ENCODE results near the gene TASL. TPM values are rescaled to one million over a fixed set of nuclear protein-coding genes. Genes with fewer than 3 reads are reported as not detected.

Gene TASL
- total and polyA plus RNA-seq, 2 of the 8 experiments (the other 6 are each of a cell fraction or from before 2014, with no cell fraction given), result not detected

DNA sequence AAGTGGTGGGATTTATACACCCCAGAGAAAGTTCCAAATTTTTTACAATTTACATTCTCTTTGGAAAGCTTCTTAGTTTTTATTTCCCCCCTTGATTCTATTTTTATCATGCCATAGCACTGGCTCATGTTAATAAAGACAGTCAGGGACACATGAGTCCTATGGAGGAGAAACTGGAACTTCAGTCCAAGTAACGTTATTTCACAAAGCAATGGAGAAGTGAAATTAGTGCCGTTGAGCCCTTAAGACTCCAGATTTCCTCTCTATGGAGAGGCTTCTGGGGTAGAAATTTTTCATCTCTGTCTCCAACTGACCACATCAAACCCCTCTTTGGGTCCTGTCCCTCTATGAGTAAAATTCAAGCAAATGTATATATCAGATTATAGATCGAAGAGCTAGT, 12.8 kb upstream of the TASL start:
- H2BK5ac ChIP-seq (ENCODE audit: low read depth, low read length), result no peak overlapping the region
- H2BK15ac ChIP-seq (ENCODE audit: low read length), result no peak overlapping the region
- no peak overlapping the region for H3K4me2 ChIP-seq (ENCODE audit: insufficient read depth in 1 of 2, low read depth in 2 of 2, low read length in 2 of 2)
- H4K5ac ChIP-seq (ENCODE audit: insufficient read length, low read depth, low read length), result no peak overlapping the region
- 100% methylated on average over 3 of the region's 3 CpGs; no CpG with 5 or more reads in 1 of the 2 experiments for WGBS, 2 experiments (ENCODE audit: extremely low coverage in 1 of 2, insufficient coverage in 1 of 2, insufficient read length in 1 of 2, insufficient replicate concordance in 2 of 2, low coverage in 1 of 2, low lambda C conversion rate in 2 of 2, missing lambda C conversion rate in 1 of 2)
- H3K18ac ChIP-seq (ENCODE audit: extremely low read depth, low read length), result no peak overlapping the region
- H2BK20ac ChIP-seq (ENCODE audit: low read length), result no peak overlapping the region
- H2AK5ac ChIP-seq (ENCODE audit: low read depth, low read length), result no peak overlapping the region
- DNase-seq (ENCODE audit: low read depth in 1 of 2, low spot score in 2 of 2) (no peak), FAIRE-seq (no peak)
- H3K23me2 ChIP-seq (ENCODE audit: low read depth, low read length), result no peaks in the 10 kb centered on the region
- H3K14ac ChIP-seq (ENCODE audit: insufficient read length), result no peak overlapping the region
- H3K4me3 ChIP-seq (ENCODE audit: extremely low read depth in 1 of 4, insufficient read depth in 2 of 4, low read depth in 3 of 4, low read length in 4 of 4), result no peak overlapping the region
- no peaks in the 10 kb centered on the region for H3K27me3 ChIP-seq (replicated peaks in 1 of 4; ENCODE audit: control insufficient read depth in 3 of 4, extremely low read depth in 1 of 4, insufficient read depth in 3 of 4, low read length in 3 of 4)
- H3K79me2 ChIP-seq (ENCODE audit: control insufficient read depth in 1 of 2, insufficient read depth in 2 of 2, low read length in 2 of 2), result no peaks in the 10 kb centered on the region
- H2BK12ac ChIP-seq (ENCODE audit: low read depth, low read length), result no peak overlapping the region
- H2BK120ac ChIP-seq (replicated peaks; ENCODE audit: low read depth, low read length), result no peak overlapping the region
- TF ChIP-seq PHF8 (conservative IDR thresholded peaks at IDR 0.05; ENCODE audit: low read depth, low read length) (no peak), TEAD4 (IDR thresholded peaks at IDR 0.05; ENCODE audit: low read depth, low read length) (no peak), YY1 (IDR thresholded peaks at IDR 0.05; ENCODE audit: low read depth, low read length) (no peak), TAF1 (IDR thresholded peaks at IDR 0.05; ENCODE audit: low read depth, low read length) (no peak), ASH2L (IDR thresholded peaks at IDR 0.05; ENCODE audit: low read length) (no peak)
- no peak overlapping the region for H3K27ac ChIP-seq (ENCODE audit: low read depth, low read length)
- H2AFZ ChIP-seq (ENCODE audit: low read length), result no peak overlapping the region
- H4K8ac ChIP-seq (ENCODE audit: extremely low read depth, insufficient read depth, low read length), result no peak overlapping the region
- H3K9ac ChIP-seq (replicated peaks in 1 of 4; ENCODE audit: extremely low read depth in 1 of 4, low read depth in 3 of 4, low read length in 3 of 4), result no peak overlapping the region
- H3K23ac ChIP-seq (ENCODE audit: insufficient read length), result no peak overlapping the region
- H3K4ac ChIP-seq (replicated peaks; ENCODE audit: insufficient read length, low read depth, low read length), result no peak overlapping the region
- H3K4me1 ChIP-seq (replicated peaks in 1 of 4; ENCODE audit: control insufficient read depth in 3 of 4, insufficient read depth in 4 of 4, low read length in 3 of 4), result no peaks in the 10 kb centered on the region
- H3K56ac ChIP-seq (replicated peaks; ENCODE audit: insufficient read length, low read depth, low read length), result no peak overlapping the region
- no peaks in the 10 kb centered on the region for H3K36me3 ChIP-seq (ENCODE audit: control insufficient read depth in 2 of 4, insufficient read depth in 4 of 4, low read length in 3 of 4)
- no peak overlapping the region for H4K91ac ChIP-seq (replicated peaks; ENCODE audit: insufficient read length, low read length)
- no peaks in the 10 kb centered on the region for H3K79me1 ChIP-seq (ENCODE audit: low read depth, low read length)
- H4K20me1 ChIP-seq (replicated peaks in 1 of 2; ENCODE audit: control insufficient read depth in 1 of 2, insufficient read depth in 2 of 2, low read length in 2 of 2), result no peaks in the 10 kb centered on the region
- H3K9me3 ChIP-seq (ENCODE audit: insufficient read depth in 2 of 2, low read depth in 1 of 2, low read length in 1 of 2), result no peaks in the 10 kb centered on the region
- ChIA-PET CTCF (ENCODE audit: partially characterized antibody) (interaction anchor here (1.4 kb wide), 1 partner anchor 45 kb away, joined by 7 read pairs; no protein-coding TSS in a partner anchor), POLR2A (ENCODE audit: partially characterized antibody) (no interaction called here)
